GM23338 (cell line): Measurements from ENCODE around the gene STX7. TPM values are rescaled to one million over a fixed set of nuclear protein-coding genes. Genes with fewer than 3 reads are reported as not detected.

Experiments used
- ATAC-seq: fragments of 200-7000 bp; cut with Tn5 transposase; 3 replicates; pipeline ENCODE4 v1.9.1; 2020
- DNase-seq: peaks from one replicate; pipeline ENCODE4 v3.0.0-alpha.2; 2015; ENCODE audit warnings: low spot score
- H2AFZ ChIP-seq: fragments of 200-600 bp; sonication (generic); 2 replicates; pipeline ENCODE4 v1.8.0; 2016; ENCODE audit warnings: antibody characterized with exemption, mild to moderate bottlenecking, moderate library complexity
- H3F3A ChIP-seq: fragments of 200-600 bp; sonication (generic); replicated peaks from 2 replicates; pipeline ENCODE4 v1.8.0; 2017; ENCODE audit warnings: antibody characterized with exemption, mixed run types, low read depth
- H3K27ac ChIP-seq: fragments of 200-600 bp; sonication (generic); 2 replicates; pipeline ENCODE4 v1.6.1; 2016; ENCODE audit warnings: low read depth
- H3K27me3 ChIP-seq: fragments of 200-600 bp; sonication (generic); 2 replicates; pipeline ENCODE4 v1.8.0; 2016; ENCODE audit warnings: mild to moderate bottlenecking, mixed run types, moderate library complexity; ENCODE audit not compliant: insufficient read depth
- H3K36me3 ChIP-seq: fragments of 200-600 bp; sonication (generic); 2 replicates; pipeline ENCODE4 v1.8.0; 2016; ENCODE audit warnings: mild to moderate bottlenecking; ENCODE audit not compliant: insufficient read depth
- H3K4me1 ChIP-seq: fragments of 200-600 bp; sonication (generic); 2 replicates; pipeline ENCODE4 v1.8.0; 2016; ENCODE audit warnings: mild to moderate bottlenecking, moderate library complexity; ENCODE audit not compliant: insufficient read depth
- H3K4me2 ChIP-seq: fragments of 200-600 bp; sonication (generic); 2 replicates; pipeline ENCODE4 v1.7.1; 2017; ENCODE audit warnings: mixed run types
- H3K4me3 ChIP-seq: fragments of 200-600 bp; sonication (generic); 2 replicates; pipeline ENCODE4 v1.6.1; 2016; ENCODE audit warnings: mixed run types
- H3K79me2 ChIP-seq: fragments of 200-600 bp; sonication (generic); replicated peaks from 2 replicates; pipeline ENCODE4 v1.8.0; 2017; ENCODE audit warnings: mild to moderate bottlenecking; ENCODE audit not compliant: insufficient read depth
- H3K9me2 ChIP-seq: fragments of 200-600 bp; sonication (generic); 2 replicates; pipeline ENCODE4 v1.8.0; 2017; ENCODE audit not compliant: insufficient read depth
- H4K20me1 ChIP-seq: fragments of 200-600 bp; sonication (generic); replicated peaks from 2 replicates; pipeline ENCODE4 v1.8.0; 2017; ENCODE audit warnings: mild to moderate bottlenecking; ENCODE audit not compliant: insufficient read depth
- H3K27ac Mint-ChIP-seq: 2 replicates; pipeline ENCODE4 v1.8.0; 2020; ENCODE audit warnings: inconsistent platforms, mild to moderate bottlenecking, moderate library complexity, mixed read lengths
- H3K27me3 Mint-ChIP-seq: 3 replicates; pipeline ENCODE4 v1.8.0; 2022; ENCODE audit warnings: low read depth, mild to moderate bottlenecking, moderate library complexity, mixed read lengths, inconsistent platforms; ENCODE audit not compliant: insufficient read depth, poor library complexity
- H3K36me3 Mint-ChIP-seq: 3 replicates; pipeline ENCODE4 v1.8.0; 2021; ENCODE audit warnings: low read depth, mild to moderate bottlenecking, inconsistent platforms, moderate library complexity, mixed read lengths
- H3K4me1 Mint-ChIP-seq: 3 replicates; pipeline ENCODE4 v1.8.0; 2020; ENCODE audit warnings: mild to moderate bottlenecking, inconsistent platforms, mixed read lengths
- H3K4me3 Mint-ChIP-seq: 3 replicates; pipeline ENCODE4 v1.8.0; 2021; ENCODE audit warnings: moderate library complexity, mild to moderate bottlenecking, inconsistent platforms, mixed read lengths
- H3K9me3 Mint-ChIP-seq: 3 replicates; pipeline ENCODE4 v1.8.0; 2020; ENCODE audit warnings: moderate library complexity, mild to moderate bottlenecking, inconsistent platforms, mixed read lengths
- CTCF ChIP-seq, 2 experiments: fragments of 200-600 bp in 1 of 2; sonication (generic) in 1 of 2; conservative IDR thresholded peaks; 2 replicates each; pipeline versions ENCODE4 v1.5.1 to v1.6.1; 2016 to 2017; ENCODE audit warnings: antibody characterized with exemption in 2 of 2, low read depth in 2 of 2, mild to moderate bottlenecking in 2 of 2, moderate library complexity in 1 of 2
- ETS1 ChIP-seq: IDR thresholded peaks from 2 replicates; pipeline ENCODE4 v1.6.1; 2016; ENCODE audit warnings: antibody characterized with exemption
- EZH2phosphoT487 ChIP-seq: fragments of 200-600 bp; sonication (generic); IDR thresholded peaks from one replicate; pipeline ENCODE4 v1.8.1; 2018; ENCODE audit warnings: antibody characterized with exemption; ENCODE audit not compliant: unreplicated experiment
- NANOG ChIP-seq: IDR thresholded peaks from 2 replicates; pipeline ENCODE4 v1.6.1; 2016; ENCODE audit warnings: antibody characterized with exemption, borderline replicate concordance
- REST ChIP-seq: IDR thresholded peaks from one replicate; pipeline ENCODE4 v1.6.1; 2018; ENCODE audit warnings: antibody characterized with exemption; ENCODE audit not compliant: unreplicated experiment
- STAT1 ChIP-seq: IDR thresholded peaks from one replicate; pipeline ENCODE4 v1.6.1; 2016; ENCODE audit warnings: antibody characterized with exemption; ENCODE audit not compliant: unreplicated experiment
- ZNF114 ChIP-seq: fragments of 250-450 bp; sonication (Bioruptor Pico); IDR thresholded peaks from 2 replicates; pipeline ENCODE4 v1.5.0; 2020; ENCODE audit warnings: mild to moderate bottlenecking, moderate library complexity
- polyA plus RNA-seq: library from polyadenylated mRNA; unstranded; fragments of >200 nt; fragmentation: Nextera tagmentation; extraction: Ambion mirVana; gene quantifications from 2 replicates; pipeline ENCODE4 v1.2.1, GENCODE V29; 2016
- total RNA-seq: library from RNA; depleted of rRNA; stranded (reverse); fragments of >200 nt; shearing (Covaris generic); gene quantifications from 2 replicates; pipeline ENCODE4 v1.2.3, GENCODE V29; 2014

Gene STX7
- total and polyA plus RNA-seq, 2 experiments from 2014 or later, result 22.4 to 28.8 TPM

GRCh38 chr6:132445201-132445951, 67.5 kb downstream of the STX7 start:
- H3K4me1 Mint-ChIP-seq, result peaks cover 20% of the 10 kb centered on the region; the same call in 2 of the 3 replicates
- ATAC-seq (peak; percentile 46; the same call in 2 of the 3 replicates), DNase-seq (peak; percentile 26)
- Histone ChIP-seq H3K4me2 (peak overlapping the region; percentile 33), H3K27ac (no peak overlapping the region), H3K79me2 (no peaks in the 10 kb centered on the region), H3K27me3 (no peaks in the 10 kb centered on the region), H3K4me3 (no peak overlapping the region), H3K9me2 (no peaks in the 10 kb centered on the region), H3K4me1 (peaks cover 23% of the 10 kb centered on the region), H4K20me1 (no peaks in the 10 kb centered on the region), H3K36me3 (peaks cover 7% of the 10 kb centered on the region; the same call in 1 of the 2 replicates), H3F3A (no peaks in the 10 kb centered on the region), H2AFZ (no peak overlapping the region)
- TF ChIP-seq ETS1 (no peak), NANOG (no peak), EZH2phosphoT487 (no peak), REST (no peak)
- no peaks in the 10 kb centered on the region for H3K27me3 Mint-ChIP-seq
- H3K4me3 Mint-ChIP-seq, result no peak overlapping the region
- peaks cover 12% of the 10 kb centered on the region; the same call in 2 of the 3 replicates for H3K36me3 Mint-ChIP-seq
- H3K9me3 Mint-ChIP-seq, result peaks cover 16% of the 10 kb centered on the region
- H3K27ac Mint-ChIP-seq, result 0 out of 2 replicates have a peak overlapping the region, but pooled peaks have one; percentile 7

GRCh38 chr6:132443206-132443605, 69.7 kb downstream of the STX7 start:
- H3K27me3 Mint-ChIP-seq, result no peaks in the 10 kb centered on the region
- H3K36me3 Mint-ChIP-seq, result peaks cover 12% of the 10 kb centered on the region; the same call in 2 of the 3 replicates
- Histone ChIP-seq H3K79me2 (no peaks in the 10 kb centered on the region), H3K4me1 (peaks cover 23% of the 10 kb centered on the region), H2AFZ (no peak overlapping the region), H3K27ac (0 out of 2 replicates have a peak overlapping the region, but pooled peaks have one; percentile 32), H3K27me3 (no peaks in the 10 kb centered on the region), H3K4me3 (no peak overlapping the region), H3K4me2 (no peak overlapping the region), H3K36me3 (peaks cover 7% of the 10 kb centered on the region; the same call in 1 of the 2 replicates), H4K20me1 (no peaks in the 10 kb centered on the region), H3K9me2 (no peaks in the 10 kb centered on the region), H3F3A (no peaks in the 10 kb centered on the region)
- no peak overlapping the region for H3K4me3 Mint-ChIP-seq
- peaks cover 16% of the 10 kb centered on the region for H3K9me3 Mint-ChIP-seq
- peaks cover 20% of the 10 kb centered on the region; the same call in 2 of the 3 replicates for H3K4me1 Mint-ChIP-seq
- no peak overlapping the region for H3K27ac Mint-ChIP-seq
- TF ChIP-seq ZNF114 (CRISPR knock-in tag), result no peak
- no peak for TF ChIP-seq NANOG
- TF ChIP-seq ETS1, result no peak
- TF ChIP-seq CTCF (conservative IDR thresholded peaks at IDR 0.05; ENCODE audit: low read depth in 2 of 2), result no peak
- TF ChIP-seq STAT1, result no peak
- ATAC-seq (no peak), DNase-seq (no peak)
